Measurements from ENCODE around the gene EFL1. TPM values are rescaled to one million over a fixed set of nuclear protein-coding genes. Genes with fewer than 3 reads are reported as not detected.

The EFL1 gene
- total and polyA plus RNA-seq, 9 of the 15 experiments (the other 6 are each of a cell fraction or from before 2014, with no cell fraction given) = 4.8 to 32.5 (median 16.9) TPM

GRCh38 chr15:82262422-82263026 lies at the start of gene EFL1, which contains the start of gene SAXO2 (continued):
- TF ChIP-seq SMAD1 (IDR thresholded peaks at IDR 0.05; ENCODE audit: low read depth, low read length, partially characterized antibody) = no peak
- TF ChIP-seq IRF1 (CRISPR knock-in tag; IDR thresholded peaks at IDR 0.05; ENCODE audit: borderline replicate concordance) = no peak
- TF ChIP-seq MCM5 (IDR thresholded peaks at IDR 0.05; ENCODE audit: low read depth) = no peak
- TF ChIP-seq BRD9 (IDR thresholded peaks at IDR 0.05; ENCODE audit: low read depth, partially characterized antibody) = no peak
- no peak for TF ChIP-seq KAT8 (IDR thresholded peaks at IDR 0.05; ENCODE audit: low read depth)
- TF ChIP-seq ZHX1 (conservative IDR thresholded peaks at IDR 0.05; ENCODE audit: low read length) = no peak
- no peak for TF ChIP-seq ZNF140 (CRISPR knock-in tag; IDR thresholded peaks at IDR 0.05)
- TF ChIP-seq MGA (IDR thresholded peaks at IDR 0.05) = 0 out of 2 replicates have a peak, but pooled peaks have one; percentile 2
- no peak for TF ChIP-seq NR1H2 (CRISPR knock-in tag; IDR thresholded peaks at IDR 0.05)
- no peak; the same call in 1 of the 2 replicates for TF ChIP-seq E2F1 (CRISPR knock-in tag; IDR thresholded peaks at IDR 0.05)

Data from K562 (cell line).